Omental fat pad (tissue), 4 donors: ENCODE results near the gene MEF2D. TPM values are rescaled to one million over a fixed set of nuclear protein-coding genes. Genes with fewer than 3 reads are reported as not detected.
A peak's percentile ranks its signal among the peaks of the same experiment; 100 is the strongest.

Experiments used
- ATAC-seq: fragments of 150-250 bp; one replicate; pipeline ENCODE4 v1.9.1; 2016; ENCODE audit warnings: mild to moderate bottlenecking, moderate library complexity; ENCODE audit not compliant: low FRiP score
- DNase-seq: peaks from one replicate; pipeline ENCODE4 v3.0.0-alpha.2; 2019; ENCODE audit warnings: low spot score
- CTCF ChIP-seq, 3 donors: fragments of 450-650 bp; IDR thresholded peaks; one replicate each; pipeline ENCODE4 v1.5.1; 2016 to 2017; ENCODE audit warnings: antibody characterized with exemption in 3 of 3, mild to moderate bottlenecking in 3 of 3, moderate library complexity in 2 of 3
- total RNA-seq, 4 donors: library from RNA; depleted of rRNA; stranded (reverse); fragments of >200 nt; gene quantifications; one replicate each; pipeline ENCODE4 v1.1.0, GENCODE V29; 2016

Gene MEF2D
- total RNA-seq, 4 donors from 2014 or later = 22.8 to 33.8 (median 28.1) TPM

GRCh38 chr1:156515956-156516355, 15.4 kb upstream of the MEF2D start:
- TF ChIP-seq CTCF (IDR thresholded peaks at IDR 0.05) = no peak
- ATAC-seq = no peak
- DNase-seq = no peak

GRCh38 chr1:156513185-156513584, 12.6 kb upstream of the MEF2D start:
- no peak for DNase-seq
- no peak for ATAC-seq
- TF ChIP-seq CTCF (IDR thresholded peaks at IDR 0.05) = no peak

GRCh38 chr1:156511644-156512043, 11.1 kb upstream of the MEF2D start:
- no peak for ATAC-seq
- no peak for TF ChIP-seq CTCF (IDR thresholded peaks at IDR 0.05)
- DNase-seq = no peak

GRCh38 chr1:156510709-156511108, 10.1 kb upstream of the MEF2D start:
- no peak for DNase-seq
- ATAC-seq = peak; percentile 69

GRCh38 chr1:156509424-156510034, 9.0 kb upstream of the MEF2D start:
- ATAC-seq (no peak), DNase-seq (no peak)
- no peak for TF ChIP-seq CTCF (IDR thresholded peaks at IDR 0.05)

More at GRCh38 chr1:156510709-156511108, 10.1 kb upstream of the MEF2D start:
- TF ChIP-seq CTCF (IDR thresholded peaks at IDR 0.05) = no peak

GRCh38 chr1:156508955-156509234, 8.3 kb upstream of the MEF2D start:
- ATAC-seq (no peak), DNase-seq (no peak)
- no peak for TF ChIP-seq CTCF (IDR thresholded peaks at IDR 0.05)

- DNase-seq = no peak
- TF ChIP-seq CTCF (IDR thresholded peaks at IDR 0.05) = no peak
- no peak for ATAC-seq
These were observed 7.8 kb upstream of the MEF2D start for GRCh38 chr1:156508205-156508954.
